Vagina (tissue), 2 donors: ENCODE results near the gene IL4.

Experiments used
- POLR2A ChIP-seq, 2 donors: fragments of 450-650 bp; IDR thresholded peaks; one replicate each; pipeline ENCODE4 v1.6.1; 2017; ENCODE audit warnings: antibody characterized with exemption in 2 of 2, mild to moderate bottlenecking in 2 of 2, moderate library complexity in 2 of 2
- POLR2AphosphoS5 ChIP-seq, 2 donors: sonication (generic); formaldehyde crosslinking; IDR thresholded peaks; one replicate each; pipeline ENCODE4 v1.9.0; 2017; ENCODE audit warnings: antibody characterized with exemption in 2 of 2, mild to moderate bottlenecking in 2 of 2, low read depth in 1 of 2; ENCODE audit not compliant: insufficient read depth in 1 of 2
- TF ChIP-seq, protein P1 (sequence below), 3 experiments: fragments of 450-650 bp in 2 of 3; fragments of 200-600 bp in 1 of 3; sonication (generic) in 1 of 3; IDR thresholded peaks; one replicate each; pipeline ENCODE4 v1.5.1; 2017 to 2019; ENCODE audit warnings: antibody characterized with exemption in 3 of 3, mild to moderate bottlenecking in 2 of 3, moderate library complexity in 2 of 3

DNA sequence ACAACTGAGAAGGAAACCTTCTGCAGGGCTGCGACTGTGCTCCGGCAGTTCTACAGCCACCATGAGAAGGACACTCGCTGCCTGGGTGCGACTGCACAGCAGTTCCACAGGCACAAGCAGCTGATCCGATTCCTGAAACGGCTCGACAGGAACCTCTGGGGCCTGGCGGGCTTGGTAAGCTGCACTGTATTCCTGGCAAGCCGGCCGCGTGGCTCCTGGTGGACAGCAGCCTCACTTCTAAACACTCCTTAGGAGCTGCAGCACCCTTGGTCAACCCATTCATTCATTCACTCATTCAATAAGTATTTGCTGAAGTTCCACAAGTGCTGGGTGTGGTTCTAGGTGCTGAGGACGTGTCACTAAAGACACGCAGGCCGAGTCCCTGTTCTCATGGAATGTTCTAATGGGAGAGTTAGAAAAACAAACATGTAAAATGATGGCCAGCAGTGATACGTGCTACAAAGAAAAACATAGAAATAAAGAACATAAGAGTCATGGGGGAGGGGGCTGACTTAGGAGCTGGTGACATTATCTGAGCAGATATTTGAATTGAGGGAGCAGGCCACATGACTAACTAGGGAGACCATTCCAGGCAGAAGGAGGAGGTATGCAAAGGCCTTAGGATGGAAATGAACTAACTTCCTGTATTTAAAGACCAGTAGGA lies 6.1 kb downstream of the IL4 start:
- TF ChIP-seq, protein P1, sequence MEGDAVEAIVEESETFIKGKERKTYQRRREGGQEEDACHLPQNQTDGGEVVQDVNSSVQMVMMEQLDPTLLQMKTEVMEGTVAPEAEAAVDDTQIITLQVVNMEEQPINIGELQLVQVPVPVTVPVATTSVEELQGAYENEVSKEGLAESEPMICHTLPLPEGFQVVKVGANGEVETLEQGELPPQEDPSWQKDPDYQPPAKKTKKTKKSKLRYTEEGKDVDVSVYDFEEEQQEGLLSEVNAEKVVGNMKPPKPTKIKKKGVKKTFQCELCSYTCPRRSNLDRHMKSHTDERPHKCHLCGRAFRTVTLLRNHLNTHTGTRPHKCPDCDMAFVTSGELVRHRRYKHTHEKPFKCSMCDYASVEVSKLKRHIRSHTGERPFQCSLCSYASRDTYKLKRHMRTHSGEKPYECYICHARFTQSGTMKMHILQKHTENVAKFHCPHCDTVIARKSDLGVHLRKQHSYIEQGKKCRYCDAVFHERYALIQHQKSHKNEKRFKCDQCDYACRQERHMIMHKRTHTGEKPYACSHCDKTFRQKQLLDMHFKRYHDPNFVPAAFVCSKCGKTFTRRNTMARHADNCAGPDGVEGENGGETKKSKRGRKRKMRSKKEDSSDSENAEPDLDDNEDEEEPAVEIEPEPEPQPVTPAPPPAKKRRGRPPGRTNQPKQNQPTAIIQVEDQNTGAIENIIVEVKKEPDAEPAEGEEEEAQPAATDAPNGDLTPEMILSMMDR (IDR thresholded peaks at IDR 0.05), result no peak
- TF ChIP-seq POLR2A (IDR thresholded peaks at IDR 0.05) (no peak), POLR2AphosphoS5 (IDR thresholded peaks at IDR 0.05; ENCODE audit: insufficient read depth in 1 of 2, low read depth in 1 of 2) (no peak)
